Bronchial epithelial cell (primary cell): Measurements from ENCODE around the gene TBX4. TPM values are rescaled to one million over a fixed set of nuclear protein-coding genes. Genes with fewer than 3 reads are reported as not detected.
"Not testable (repeated sequence)": the region's sequence is repeated elsewhere in the genome, so short reads cannot be mapped to it uniquely, and the experiment has no call there.

Experiments
- DNase-seq: peaks from one replicate; pipeline ENCODE4 v3.0.0-alpha.2; 2010; ENCODE audit warnings: low read depth
- FAIRE-seq: peaks from 2 replicates; lab custom pipeline; 2011; peaks lifted over from hg19 to GRCh38; lab: Jason Lieb, UNC
- H3K27me3 ChIP-seq: 2 replicates; pipeline ENCODE4 v1.5.1; 2011; ENCODE audit warnings: low read length; ENCODE audit not compliant: control insufficient read depth, insufficient read depth
- H3K36me3 ChIP-seq: 2 replicates; pipeline ENCODE4 v1.5.1; 2011; ENCODE audit warnings: low read length; ENCODE audit not compliant: control insufficient read depth, insufficient read depth
- H3K4me3 ChIP-seq: 2 replicates; pipeline ENCODE4 v1.5.1; 2011; ENCODE audit warnings: mild to moderate bottlenecking, low read depth, low read length, control low read depth
- total RNA-seq: library from RNA; depleted of rRNA; stranded (reverse); fragments of >200 nt; gene quantifications from 2 replicates; pipeline ENCODE4 v1.2.1, GENCODE V29; 2014
- TF ChIP-seq, protein P1 (sequence below): IDR thresholded peaks from 2 replicates; pipeline ENCODE4 v1.5.1; 2011; ENCODE audit warnings: mild to moderate bottlenecking, moderate library complexity, low read length, control low read depth, inconsistent platforms; ENCODE audit not compliant: insufficient read depth, severe bottlenecking

The TBX4 gene
- total RNA-seq, 1 donor from 2014 or later: not detected

DNA sequence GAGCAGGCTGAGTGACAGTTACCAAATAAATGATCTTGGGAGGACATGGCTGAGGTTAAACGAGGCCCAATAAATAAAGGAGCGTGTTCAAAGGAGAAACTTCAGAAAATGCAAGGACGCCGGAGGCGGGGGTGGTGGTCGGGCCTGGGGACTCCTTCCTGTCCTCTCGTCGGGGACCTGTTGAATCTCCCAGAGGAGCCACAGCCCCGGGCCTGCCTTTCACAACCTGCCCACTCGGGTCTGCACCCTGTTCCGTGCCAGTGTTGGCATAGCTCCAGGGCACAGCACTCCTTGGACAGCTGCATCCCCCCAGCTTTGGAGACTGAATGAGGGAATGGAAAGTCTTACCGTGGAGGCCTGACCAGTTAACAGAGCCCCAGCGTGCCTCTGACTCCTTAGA lies 8.1 kb upstream of the TBX4 start:
- TF ChIP-seq, protein P1, sequence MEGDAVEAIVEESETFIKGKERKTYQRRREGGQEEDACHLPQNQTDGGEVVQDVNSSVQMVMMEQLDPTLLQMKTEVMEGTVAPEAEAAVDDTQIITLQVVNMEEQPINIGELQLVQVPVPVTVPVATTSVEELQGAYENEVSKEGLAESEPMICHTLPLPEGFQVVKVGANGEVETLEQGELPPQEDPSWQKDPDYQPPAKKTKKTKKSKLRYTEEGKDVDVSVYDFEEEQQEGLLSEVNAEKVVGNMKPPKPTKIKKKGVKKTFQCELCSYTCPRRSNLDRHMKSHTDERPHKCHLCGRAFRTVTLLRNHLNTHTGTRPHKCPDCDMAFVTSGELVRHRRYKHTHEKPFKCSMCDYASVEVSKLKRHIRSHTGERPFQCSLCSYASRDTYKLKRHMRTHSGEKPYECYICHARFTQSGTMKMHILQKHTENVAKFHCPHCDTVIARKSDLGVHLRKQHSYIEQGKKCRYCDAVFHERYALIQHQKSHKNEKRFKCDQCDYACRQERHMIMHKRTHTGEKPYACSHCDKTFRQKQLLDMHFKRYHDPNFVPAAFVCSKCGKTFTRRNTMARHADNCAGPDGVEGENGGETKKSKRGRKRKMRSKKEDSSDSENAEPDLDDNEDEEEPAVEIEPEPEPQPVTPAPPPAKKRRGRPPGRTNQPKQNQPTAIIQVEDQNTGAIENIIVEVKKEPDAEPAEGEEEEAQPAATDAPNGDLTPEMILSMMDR: no peak
- FAIRE-seq (no peak), DNase-seq (no peak)
- Histone ChIP-seq H3K27me3 (peaks cover 25% of the 10 kb centered on the region), H3K36me3 (no peaks in the 10 kb centered on the region), H3K4me3 (no peak overlapping the region)

DNA sequence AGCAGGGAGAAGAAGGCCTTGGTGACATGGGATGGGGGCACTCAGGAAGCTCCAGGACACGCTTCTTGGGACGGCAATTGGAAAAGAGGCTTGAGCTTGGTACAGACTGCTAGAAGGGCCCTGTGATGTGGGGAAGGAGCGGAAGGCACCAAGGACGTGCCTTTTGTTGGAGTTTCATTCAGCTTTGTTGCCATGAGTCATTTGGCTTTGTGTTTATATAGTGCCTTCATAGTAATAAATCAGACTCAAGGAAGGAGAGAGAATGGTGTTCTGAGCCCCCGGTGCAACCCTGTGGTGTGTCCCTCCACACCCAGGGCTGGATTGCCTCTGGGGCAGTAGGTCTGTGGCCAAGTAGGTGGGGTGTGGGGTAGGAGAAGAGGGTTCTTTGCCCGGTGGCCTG lies 7.4 kb upstream of the TBX4 start:
- DNase-seq: no peak
- Histone ChIP-seq H3K36me3 (no peaks in the 10 kb centered on the region), H3K27me3 (peaks cover 27% of the 10 kb centered on the region), H3K4me3 (no peak overlapping the region)
- no peak for FAIRE-seq
- TF ChIP-seq, protein P1: no peak

DNA sequence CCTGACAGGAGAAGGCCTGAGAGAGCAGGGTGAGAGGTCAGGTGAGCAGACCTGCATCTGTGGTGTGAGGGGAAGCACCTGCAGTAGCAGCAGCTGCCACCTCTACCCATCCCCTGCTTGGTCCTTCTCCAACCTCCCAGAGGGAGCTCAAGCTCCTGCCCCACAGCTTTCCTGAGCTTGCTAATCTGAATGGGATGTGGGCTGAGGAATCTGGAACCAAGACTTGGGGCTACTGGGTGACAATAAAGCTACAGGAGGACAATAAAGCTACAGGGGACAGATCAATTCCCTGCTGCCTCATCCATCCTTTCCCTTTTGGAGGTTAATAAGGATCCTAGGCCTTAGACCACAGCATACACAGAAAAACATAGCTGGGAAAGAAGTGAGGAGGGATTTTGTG lies 4.9 kb upstream of the TBX4 start:
- TF ChIP-seq, protein P1: no peak
- Histone ChIP-seq H3K4me3 (no peak overlapping the region), H3K27me3 (peaks cover 41% of the 10 kb centered on the region), H3K36me3 (no peaks in the 10 kb centered on the region)
- FAIRE-seq (no peak), DNase-seq (no peak)

DNA sequence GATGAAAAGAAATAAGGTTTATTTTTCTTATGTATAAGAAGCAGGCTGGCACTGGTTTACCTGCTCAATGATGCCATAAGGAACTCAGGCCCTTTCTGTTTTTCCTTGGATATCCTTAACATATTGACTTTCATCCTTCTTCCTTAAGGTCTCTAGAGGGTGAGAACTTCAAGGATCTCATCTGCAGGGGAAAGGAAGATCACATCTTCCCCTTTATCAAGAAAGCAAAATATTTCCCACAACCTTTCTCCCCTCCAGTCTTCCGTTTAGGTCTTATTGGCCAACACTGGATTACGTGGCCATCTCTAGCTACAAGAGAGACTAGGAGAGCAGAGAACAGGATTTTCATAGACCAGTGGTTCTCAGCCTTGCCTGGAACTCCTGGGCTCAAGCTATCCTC lies 4.2 kb upstream of the TBX4 start:
- TF ChIP-seq, protein P1: no peak
- Histone ChIP-seq H3K36me3 (no peaks in the 10 kb centered on the region), H3K27me3 (peaks cover 42% of the 10 kb centered on the region), H3K4me3 (no peak overlapping the region)
- no peak for FAIRE-seq
- no peak for DNase-seq

DNA sequence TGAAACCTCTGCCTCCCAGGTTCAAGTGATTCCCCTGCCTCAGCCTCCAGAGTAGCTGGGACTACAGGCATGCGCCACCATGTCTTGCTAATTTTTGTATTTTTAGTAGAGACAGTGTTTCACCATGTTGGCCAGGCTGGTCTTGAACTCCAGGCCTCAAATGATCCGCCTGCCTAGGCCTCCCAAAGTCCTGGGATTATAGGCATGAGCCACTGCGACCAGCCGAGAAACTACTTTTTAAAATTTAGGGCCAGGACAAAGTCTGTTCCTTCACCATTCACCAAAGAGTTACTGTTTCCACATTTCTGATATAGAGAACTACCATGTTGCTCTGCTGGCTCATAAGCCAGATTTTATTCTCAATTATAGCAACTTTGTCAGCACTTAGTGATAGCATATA lies 3.1 kb upstream of the TBX4 start:
- H3K4me3 ChIP-seq, DNase-seq, FAIRE-seq, H3K36me3 ChIP-seq: not testable (repeated sequence)
- peaks cover 46% of the 10 kb centered on the region for H3K27me3 ChIP-seq

DNA sequence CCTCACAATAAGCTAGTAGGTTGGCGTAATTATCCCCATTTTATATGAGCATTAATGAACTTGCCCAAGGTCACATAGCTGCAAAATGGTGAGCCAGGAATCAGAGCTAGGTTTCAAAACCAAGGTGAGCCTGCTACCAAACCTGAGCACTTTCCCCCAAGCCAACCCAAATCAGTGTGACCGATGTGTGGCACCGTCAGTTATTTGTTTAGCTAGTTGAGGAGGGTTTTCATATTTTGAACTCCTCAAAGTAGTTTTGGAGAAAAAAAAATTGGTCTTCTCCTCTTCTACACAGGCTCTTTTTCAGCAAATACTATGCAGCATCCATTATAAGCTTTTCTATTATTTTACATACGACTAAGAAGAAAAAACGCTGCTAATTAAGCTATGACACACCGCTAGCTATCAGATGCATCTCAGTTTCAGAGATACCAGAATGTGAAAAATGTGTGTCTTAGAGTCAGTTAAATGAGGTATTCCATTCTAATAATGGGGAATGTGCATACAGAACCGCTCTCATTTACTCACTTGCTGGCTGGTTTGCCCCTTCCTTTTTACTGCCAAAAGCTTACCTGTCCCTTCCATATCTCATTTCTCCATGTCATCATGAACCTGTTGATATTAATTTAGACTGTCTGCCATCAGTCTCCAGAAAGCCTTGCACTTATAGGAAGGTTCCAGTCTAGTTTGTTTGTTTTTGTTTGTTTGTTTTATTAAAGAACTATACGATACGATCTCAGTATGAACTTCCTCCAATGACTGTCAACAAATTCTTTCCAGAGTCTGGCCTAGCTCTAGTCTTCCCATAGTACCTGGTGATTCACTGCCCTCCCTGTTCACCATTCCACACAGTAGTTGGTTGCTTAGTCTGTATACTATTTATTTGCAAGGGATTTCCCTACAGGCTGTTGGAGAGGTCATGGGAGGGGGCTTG lies 2.2 kb upstream of the TBX4 start:
- no peak for FAIRE-seq
- no peaks in the 10 kb centered on the region for H3K36me3 ChIP-seq
- TF ChIP-seq, protein P1: no peak
- DNase-seq: no peak
- H3K27me3 ChIP-seq: peaks cover 54% of the 10 kb centered on the region
- no peak overlapping the region for H3K4me3 ChIP-seq
